IMR-90 (cell line): Measurements from ENCODE around the gene PJA1.

ENCODE experiments used
- BHLHE40 ChIP-seq: fragments of 150-350 bp; IDR thresholded peaks from 2 replicates; pipeline ENCODE4 v1.6.1; 2016; ENCODE audit warnings: mild to moderate bottlenecking, low read depth, low read length
- CEBPB ChIP-seq: IDR thresholded peaks from 2 replicates; pipeline ENCODE4 v1.6.1; 2012; ENCODE audit warnings: low read depth, low read length, improper control_type of control experiment
- FOS ChIP-seq: fragments of 150-350 bp; IDR thresholded peaks from 2 replicates; pipeline ENCODE4 v1.6.1; 2016; ENCODE audit warnings: low read depth, low read length
- MAFK ChIP-seq: IDR thresholded peaks from 2 replicates; pipeline ENCODE4 v1.6.1; 2012; ENCODE audit warnings: low read depth, low read length, improper control_type of control experiment
- MAZ ChIP-seq: IDR thresholded peaks from 2 replicates; pipeline ENCODE4 v1.6.1; 2012; ENCODE audit warnings: low read depth, mild to moderate bottlenecking, low read length, improper control_type of control experiment, moderate library complexity, borderline replicate concordance
- POLR2A ChIP-seq: IDR thresholded peaks from 2 replicates; pipeline ENCODE4 v1.6.1; 2012; ENCODE audit warnings: mild to moderate bottlenecking, low read depth, low read length
- SMC3 ChIP-seq: fragments of 150-350 bp; IDR thresholded peaks from 2 replicates; pipeline ENCODE4 v1.6.1; 2016; ENCODE audit warnings: low read depth, mild to moderate bottlenecking, antibody characterized with exemption, low read length, moderate library complexity
- TF ChIP-seq, protein P1 (sequence below): conservative IDR thresholded peaks from 2 replicates; pipeline ENCODE4 v1.5.1; 2012; ENCODE audit warnings: mild to moderate bottlenecking, low read depth, low read length, improper control_type of control experiment

DNA sequence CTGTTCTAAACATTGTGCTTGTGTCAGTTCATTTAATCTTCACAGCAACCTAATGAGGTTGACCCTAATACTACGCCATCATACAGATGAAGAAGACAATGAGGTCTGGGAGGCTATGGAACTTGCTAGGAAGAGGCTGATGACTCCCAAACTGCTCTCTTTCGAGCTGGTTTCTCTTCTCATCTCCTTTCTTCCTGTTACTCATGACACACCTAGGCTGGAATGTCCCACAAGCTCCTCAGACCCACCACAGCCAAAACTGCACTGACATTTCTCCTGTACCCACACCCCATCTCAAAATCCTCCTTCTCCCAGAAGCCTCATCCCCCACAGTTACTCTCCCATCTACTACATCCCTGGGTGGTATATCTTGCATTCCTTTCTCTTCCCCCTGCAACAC is 27.4 kb upstream of the PJA1 start:
- TF ChIP-seq, protein P1, sequence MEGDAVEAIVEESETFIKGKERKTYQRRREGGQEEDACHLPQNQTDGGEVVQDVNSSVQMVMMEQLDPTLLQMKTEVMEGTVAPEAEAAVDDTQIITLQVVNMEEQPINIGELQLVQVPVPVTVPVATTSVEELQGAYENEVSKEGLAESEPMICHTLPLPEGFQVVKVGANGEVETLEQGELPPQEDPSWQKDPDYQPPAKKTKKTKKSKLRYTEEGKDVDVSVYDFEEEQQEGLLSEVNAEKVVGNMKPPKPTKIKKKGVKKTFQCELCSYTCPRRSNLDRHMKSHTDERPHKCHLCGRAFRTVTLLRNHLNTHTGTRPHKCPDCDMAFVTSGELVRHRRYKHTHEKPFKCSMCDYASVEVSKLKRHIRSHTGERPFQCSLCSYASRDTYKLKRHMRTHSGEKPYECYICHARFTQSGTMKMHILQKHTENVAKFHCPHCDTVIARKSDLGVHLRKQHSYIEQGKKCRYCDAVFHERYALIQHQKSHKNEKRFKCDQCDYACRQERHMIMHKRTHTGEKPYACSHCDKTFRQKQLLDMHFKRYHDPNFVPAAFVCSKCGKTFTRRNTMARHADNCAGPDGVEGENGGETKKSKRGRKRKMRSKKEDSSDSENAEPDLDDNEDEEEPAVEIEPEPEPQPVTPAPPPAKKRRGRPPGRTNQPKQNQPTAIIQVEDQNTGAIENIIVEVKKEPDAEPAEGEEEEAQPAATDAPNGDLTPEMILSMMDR, result no peak
- TF ChIP-seq FOS (no peak), POLR2A (no peak), MAFK (no peak), SMC3 (no peak), BHLHE40 (no peak), MAZ (no peak), CEBPB (no peak)
